Hindlimb muscle (tissue), 1 donor: ENCODE measurements around the gene RAI14. TPM values are rescaled to one million over a fixed set of nuclear protein-coding genes. Genes with fewer than 3 reads are reported as not detected.

Source experiments
- DNase-seq: peaks from one replicate; pipeline ENCODE4 v3.0.0-alpha.2; 2013
- polyA plus RNA-seq: library from polyadenylated mRNA; unstranded; fragments of 120-200 nt; gene quantifications from one replicate; pipeline ENCODE4 v1.2.1, GENCODE V29; 2013; ENCODE audit not compliant: insufficient read length

RAI14 gene
- 15.7 TPM for polyA plus RNA-seq

DNA sequence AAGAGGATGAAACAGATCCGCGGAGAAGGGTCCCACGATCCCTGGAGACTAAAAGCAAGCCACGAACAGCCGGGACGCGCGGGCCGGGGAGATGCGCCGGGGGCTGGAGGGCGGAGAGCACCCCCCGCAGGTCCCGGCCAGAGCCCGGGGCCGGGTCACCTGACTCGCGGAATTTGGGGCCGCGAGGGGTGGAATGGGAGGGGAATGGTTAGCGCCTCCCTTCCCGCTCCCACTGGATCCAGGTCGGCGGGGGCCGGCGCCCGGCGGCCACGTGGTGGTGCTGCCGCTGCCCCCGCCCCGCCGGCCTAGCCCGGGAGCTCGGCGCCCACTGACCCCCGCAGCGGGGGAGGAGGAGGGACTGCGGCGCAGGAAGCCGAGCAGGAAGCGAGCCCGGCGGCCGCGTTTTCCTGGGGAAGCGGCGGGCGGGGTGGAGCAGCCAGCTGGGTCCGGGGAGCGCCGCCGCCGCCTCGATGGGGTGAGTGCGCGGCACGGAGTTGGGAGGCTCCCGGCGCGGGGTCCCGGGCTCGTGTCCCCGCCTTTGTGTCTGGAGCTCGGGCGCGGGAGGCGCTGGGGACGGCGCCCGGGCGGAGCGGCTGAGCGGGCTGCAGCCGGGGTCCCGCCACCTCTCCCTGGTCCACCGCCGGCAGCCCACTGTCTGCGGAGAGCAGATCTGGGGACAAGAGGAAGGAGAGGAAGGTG is at the start of gene RAI14:
Gene RAI14 (plus strand): TSS at position 328 of the 699 bp plus-strand sequence. CDS start 30,592 bp downstream, outside the sequence.
- peak; percentile 89 for DNase-seq

DNA sequence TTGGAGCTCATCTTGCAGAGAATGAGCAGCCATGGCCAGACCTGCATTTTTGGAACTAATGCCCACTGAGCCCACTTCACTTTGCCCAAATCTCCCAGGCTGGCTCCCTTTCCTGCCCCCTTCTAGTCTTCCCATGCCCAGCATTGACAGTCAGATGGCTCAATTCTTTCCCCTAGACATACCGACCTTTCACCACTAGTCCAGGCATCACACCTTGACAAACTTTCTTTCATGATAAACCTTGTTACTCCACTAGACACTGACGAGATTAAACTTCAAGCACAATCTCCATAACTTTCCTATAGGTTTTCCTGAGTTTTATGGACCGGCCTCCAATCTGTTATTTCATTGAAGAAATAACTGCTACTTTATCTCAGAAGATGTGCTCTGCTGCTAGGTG is 47.8 kb upstream of the RAI14 start:
- no peak for DNase-seq

DNA sequence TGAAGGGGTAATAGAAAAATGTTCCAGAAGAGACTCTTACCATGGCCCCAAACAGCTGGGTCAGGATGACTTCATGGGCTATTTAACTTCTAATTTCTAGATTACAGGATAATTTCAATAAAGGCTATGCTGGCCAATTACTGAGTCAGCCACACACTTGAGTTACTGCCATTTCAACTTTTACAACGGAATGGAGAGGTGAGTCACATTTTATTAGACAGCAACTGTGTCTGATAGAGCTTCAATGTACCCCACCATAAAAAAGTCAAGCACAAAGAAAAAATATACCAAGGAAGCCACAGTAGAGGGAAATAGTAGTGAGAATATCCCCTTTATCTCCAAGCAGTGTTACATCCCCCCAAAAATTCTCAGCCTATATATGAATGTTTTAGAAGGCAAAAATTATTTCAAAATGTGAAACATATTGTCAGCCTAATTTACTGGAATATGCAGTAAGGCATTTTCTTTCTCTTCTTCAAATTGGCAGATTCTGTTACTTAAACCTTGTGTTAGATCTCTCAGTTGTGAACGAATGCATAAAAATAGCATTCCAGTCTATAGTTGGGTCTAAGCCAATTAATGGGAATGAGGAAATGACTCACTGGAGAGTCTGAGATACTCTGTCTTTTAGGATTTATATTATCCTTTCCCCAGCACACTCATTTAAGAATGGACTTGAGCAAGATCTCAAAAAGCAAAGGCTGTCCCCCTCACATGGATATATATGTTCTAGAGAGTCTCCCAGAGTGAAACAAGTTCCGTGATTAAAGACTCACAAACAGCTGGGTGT is 47.1 kb upstream of the RAI14 start:
- peak; percentile 42 for DNase-seq

DNA sequence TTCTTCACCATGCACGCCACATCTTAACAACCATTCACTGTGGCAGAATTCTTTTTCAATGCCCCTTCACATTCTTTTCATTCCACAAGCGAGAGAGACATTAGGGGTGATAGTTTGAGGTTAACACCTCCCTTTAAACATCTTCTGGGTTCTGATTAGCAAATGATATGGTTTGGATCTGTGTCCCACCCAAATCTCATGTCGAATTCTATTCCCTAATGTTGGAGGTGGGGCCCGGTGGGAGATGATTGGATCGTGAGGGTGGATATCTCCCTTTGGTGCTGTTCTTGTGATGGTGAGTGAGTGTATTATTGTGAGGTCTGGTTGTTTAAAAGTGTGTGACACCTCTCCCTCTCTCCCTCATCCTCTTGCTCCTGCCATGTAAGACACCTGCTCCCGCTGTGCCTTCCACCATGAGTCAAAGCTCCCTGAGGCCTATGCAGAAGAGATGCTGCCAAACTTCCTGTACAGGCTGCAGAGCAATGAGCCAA is 46.1 kb upstream of the RAI14 start:
- no peak for DNase-seq

DNA sequence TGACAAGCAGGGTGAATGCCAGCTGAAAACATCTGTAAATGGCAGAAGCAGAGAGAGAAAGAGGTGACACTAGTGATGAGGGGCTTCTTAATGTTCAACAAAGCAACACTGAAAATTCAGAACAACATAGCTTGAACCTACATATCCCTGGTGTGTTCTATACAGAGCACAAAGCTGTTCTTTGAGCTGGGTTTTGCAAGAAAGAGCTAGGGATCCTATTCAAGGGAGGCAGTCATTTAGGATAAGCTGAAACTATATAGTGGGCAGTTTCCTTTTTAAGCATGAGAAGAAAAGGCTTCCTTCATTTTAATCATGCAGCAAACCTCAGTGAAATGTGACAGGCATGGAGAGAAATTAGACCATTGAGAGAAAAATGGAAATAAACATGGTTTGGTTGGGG is 45.6 kb upstream of the RAI14 start:
- DNase-seq: no peak

DNA sequence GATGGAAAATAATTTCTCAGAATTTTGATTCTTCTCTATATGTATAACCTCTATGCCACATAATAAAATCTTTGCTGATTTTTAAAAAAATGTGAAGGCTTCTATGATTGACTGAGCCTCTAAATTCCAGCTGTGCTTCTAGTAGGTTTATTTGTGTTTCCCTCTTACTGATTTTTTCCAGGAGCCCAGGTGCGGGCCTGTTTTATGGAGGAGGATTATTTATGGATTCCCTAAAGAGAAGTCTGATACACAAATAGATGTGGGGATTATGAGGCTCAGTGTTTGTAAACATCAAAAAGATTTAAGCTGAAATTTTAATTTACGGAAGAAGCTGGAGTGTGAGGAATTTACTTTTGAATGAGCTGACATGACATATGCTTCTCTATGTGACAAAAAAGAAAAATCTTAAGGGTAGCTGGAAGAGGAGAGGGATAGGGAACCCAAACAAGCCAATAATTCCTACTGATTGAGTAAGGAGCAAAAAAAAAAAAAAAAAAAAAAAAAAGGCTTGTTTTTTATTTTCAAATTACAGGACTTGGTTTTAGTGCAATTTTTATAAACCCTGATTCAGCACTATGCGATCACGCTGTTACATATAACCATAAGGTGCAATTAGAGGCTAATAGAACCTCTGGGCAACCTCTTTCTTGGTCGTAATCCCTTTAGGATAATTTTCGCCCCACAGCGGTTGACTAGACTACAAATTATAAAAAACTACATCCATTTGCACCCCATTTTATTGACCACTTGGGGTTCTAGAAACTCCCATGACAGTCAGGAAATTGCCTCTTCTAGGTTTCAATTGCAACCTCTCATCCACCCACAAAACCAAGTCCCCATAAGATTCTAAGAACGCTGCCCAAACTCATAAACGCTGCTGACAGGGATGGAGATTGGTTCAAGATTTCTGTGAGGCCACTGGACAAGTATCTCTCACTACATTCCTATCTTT is 44.4 kb upstream of the RAI14 start:
- DNase-seq: no peak

DNA sequence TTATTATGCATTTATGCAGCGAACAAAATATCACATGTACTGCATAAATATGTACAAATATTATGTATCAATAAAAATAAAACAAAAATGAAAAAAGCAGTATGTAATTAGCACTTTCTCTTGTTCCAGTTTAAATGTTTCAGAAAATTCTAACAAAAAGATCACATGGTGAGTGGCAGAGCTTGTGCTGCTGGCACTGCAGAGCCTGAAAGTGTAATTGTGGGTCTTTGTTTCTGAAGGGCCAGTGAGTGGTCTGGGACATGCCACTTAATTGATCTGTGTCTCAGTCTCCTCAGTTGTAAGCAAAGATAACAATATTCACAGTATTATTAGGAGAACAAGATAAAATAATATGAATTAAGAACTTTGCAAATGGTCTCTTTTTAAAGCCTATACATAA is 39.5 kb upstream of the RAI14 start:
- DNase-seq: no peak

DNA sequence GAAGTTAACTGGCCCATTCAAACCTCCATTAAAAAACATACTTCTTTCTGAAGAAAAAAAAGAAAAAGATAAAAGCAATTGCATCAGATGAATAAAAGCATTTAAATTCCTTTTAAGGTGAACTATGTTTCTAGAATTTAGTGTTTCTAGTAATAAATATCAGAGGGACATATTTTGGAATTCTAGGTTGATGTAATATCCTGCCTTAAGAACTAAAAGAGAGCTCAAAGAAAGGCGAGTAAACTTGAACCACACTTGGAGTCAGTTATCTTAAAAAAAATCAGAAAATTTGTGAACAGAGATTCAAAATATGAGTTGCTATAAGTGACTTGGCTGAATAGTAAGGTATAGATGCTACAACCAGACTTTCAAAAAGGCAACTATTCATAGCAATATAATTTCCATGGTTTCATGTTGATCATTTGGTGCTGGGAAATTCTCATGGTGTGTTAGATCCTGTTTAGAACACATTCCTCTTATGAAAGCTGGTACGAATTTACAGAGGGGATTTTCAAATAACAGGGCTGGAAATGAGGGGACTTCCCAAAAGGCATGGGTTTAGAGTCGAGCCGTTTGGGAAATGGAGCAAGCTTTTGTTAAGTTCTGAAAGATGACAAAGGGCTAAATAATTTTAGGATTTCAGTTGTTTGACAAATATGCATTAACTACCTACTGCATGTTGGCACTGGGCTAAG is 37.6 kb upstream of the RAI14 start:
- DNase-seq: no peak

DNA sequence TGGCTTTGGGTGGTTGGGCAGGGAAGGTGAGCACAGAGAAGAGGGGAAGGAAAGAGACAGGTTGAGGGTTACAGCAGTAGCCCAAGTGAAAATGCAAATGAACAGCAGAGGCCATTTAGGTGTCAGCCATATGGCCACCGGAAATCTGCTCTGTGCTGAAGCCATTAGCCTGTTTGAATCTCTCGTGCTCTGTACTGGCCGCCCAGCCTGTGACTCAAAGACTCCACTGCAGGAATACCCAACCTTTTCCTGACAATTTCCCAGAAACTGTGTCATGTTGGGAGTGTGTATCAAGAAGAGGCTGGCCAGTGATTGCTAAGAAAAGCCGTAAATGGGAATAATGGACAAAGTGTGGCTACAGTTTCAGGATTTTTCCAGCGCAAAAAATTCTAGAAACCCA is 35.9 kb upstream of the RAI14 start:
- no peak for DNase-seq

DNA sequence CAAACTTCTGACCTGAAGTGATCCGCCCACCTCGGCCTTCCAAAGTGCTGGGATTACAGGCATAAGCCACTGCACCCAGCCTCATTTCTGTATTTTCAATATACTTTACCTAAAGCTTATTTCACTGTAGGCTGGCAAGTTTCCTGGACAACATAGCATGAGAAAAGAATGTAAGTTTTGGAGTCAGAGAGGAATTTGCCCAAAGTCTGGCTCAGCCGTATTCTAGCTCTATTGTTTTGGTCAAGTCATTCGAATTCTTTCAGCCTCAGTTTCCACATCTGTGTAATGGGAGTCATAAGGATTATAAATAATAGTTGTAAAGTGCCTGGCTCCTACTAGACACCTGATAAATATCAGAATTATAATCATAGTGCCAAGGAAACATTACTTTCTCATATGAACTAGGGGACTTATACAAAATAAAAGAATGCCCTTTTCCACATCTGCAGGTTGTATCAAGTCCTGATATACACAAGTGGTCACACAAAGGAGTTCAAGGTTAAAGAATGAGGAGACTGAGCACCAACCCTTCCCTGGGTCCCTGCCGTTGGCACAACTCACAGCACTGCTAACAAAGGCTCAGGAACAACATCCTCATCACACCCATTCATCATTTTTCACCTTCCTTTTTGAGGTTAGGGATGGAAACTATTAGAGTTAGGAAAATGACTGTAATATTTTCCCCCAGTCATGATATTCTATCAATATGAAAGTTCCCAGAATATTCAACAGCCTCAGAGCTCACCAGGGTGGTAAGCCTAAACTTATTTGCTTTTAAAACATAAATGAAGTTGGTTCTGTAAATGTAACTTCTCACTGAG is 34.6 kb upstream of the RAI14 start:
- DNase-seq: peak; percentile 55

DNA sequence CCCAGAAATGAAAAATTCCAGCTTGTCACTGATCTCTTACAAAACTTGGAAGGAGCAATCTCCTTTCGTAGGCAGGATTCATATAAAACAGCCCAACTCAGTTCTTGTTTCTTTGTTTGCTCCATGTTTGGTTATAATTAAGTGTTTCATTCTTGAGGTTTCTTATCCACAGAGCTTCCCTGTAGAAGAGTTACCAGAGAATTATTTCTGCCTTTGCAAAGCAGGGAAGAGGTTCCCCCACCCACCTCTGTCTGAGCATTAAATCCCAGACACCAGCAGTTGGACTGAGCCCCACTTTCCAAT is 34.1 kb upstream of the RAI14 start:
- DNase-seq: no peak

DNA sequence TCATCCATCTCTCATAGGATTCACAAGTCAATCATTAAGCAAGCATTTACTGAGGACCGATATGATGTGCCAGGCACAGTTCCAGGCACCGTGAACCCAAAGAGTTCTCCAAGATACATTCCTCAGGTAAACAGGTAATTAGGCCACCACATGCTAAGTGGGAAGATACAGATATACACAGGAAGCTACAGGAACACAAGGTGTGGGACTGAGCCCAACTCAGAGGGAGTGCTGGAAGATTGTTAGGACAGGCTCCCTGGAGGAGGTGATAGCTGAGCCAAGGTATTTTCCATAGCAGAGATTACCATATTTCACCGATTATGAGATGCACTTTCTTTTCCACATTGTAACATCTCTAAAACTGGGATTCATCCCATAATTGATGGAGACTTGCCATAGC is 31.4 kb upstream of the RAI14 start:
- no peak for DNase-seq

DNA sequence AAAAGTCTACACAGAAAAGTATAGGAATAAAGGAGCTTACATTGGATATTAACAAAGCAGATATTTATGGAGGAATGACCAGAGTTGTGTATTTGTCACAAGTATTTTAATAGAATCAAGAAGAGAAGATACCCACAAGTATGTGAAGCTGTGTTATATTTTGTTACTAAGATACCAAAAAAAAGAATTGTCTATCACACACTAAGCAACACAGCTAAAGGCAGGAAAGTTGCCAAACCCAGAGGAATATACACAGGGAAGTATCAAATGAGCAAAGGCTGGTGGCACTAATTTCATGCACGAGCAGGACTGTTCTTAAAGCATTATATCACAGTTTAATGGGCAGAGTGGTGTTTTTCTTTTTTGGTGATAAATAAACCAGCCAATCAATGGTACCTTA is 30.9 kb upstream of the RAI14 start:
- DNase-seq: no peak

DNA sequence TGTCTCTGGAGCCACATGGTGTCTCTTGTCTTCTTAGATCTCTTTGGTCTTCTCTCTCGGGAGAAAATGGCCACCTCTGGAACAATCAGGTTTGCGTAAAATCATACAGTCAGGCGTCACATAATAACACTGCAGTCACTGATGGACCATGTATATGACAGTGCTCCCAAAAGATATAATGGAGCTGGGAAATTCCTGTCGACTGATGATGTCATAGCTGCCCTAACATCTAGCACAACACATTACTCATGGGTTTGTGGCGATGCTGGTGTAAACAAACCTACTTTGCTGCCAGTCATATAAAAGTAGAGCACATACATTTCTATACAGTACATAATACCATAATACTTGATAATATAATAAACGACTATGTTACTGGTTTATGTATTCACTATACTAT is 30.1 kb upstream of the RAI14 start:
- DNase-seq: no peak

DNA sequence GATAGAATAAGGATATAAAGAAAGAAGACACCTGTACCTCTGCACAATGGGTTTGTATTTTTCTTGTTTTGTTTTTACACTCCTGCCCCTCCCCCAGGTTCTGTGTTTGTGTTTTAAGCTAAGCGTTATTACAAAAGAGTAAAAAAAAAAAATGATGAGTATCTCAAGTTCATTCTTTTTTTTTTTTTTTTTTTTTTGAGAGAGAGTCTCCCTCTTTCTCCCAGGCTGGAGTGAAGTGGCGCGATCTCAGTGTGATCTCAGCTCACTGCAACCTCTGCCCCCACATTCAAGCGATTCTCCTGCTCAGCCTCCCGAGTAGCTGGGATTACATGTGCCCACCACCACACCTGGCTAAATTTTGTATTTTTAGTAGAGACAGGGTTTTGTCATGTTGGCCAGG is 29.4 kb upstream of the RAI14 start:
- no peak for DNase-seq

DNA sequence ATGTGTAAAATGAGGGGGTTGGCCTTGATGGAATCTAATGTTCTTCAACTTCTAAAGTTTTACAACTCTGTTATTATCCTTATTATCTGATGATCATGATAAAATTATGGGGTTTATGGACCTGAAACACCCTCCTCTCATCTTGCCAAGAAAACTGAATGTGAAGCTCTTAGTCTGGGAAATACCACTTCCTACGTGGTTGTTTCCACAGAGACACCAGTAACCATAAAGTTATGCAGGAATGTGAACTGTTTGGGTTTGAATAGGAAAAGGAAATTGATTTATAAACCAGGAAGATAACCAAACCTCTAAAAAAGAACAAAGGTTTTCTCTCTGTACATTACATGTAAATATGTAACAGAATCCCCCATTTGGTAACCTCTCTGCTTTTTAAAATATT is 28.3 kb upstream of the RAI14 start:
- DNase-seq: no peak

DNA sequence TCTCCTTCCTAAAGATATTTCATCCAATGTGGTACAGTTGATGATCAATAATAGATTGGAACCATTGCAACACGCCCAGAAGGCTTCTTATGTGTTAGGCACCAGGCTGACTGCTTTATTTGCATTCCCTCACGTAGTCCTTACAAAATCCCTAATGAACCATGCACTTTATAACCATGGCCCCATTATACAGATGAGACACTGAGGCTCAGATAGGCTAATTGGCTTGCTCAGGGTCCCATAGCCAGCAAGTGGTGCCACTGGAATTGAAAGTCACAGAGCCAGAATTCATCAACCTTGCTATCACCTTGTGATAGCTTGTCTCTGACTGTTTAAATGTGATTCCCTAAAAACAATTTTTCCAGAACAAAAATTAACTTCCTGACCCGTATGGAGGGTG is 27.8 kb upstream of the RAI14 start:
- DNase-seq: no peak

DNA sequence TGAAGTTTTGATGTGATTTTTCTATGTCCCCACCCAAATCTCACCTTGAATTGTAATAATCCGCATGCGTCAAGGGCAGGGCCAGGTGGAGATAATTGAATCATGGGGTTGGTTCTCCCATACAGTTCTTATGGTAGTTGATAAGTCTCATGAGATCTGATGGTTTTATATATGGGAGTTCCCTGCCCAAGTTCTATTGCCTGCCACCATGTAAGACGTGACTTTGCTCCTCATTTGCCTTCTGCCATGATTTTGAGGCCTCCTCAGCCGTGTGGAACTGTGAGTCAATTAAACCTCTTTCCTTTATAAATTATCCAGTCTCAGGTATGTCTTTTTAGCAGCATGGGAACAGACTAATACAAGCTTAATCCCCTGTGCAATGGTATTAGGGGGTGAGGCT is 25.5 kb upstream of the RAI14 start:
- no peak for DNase-seq

DNA sequence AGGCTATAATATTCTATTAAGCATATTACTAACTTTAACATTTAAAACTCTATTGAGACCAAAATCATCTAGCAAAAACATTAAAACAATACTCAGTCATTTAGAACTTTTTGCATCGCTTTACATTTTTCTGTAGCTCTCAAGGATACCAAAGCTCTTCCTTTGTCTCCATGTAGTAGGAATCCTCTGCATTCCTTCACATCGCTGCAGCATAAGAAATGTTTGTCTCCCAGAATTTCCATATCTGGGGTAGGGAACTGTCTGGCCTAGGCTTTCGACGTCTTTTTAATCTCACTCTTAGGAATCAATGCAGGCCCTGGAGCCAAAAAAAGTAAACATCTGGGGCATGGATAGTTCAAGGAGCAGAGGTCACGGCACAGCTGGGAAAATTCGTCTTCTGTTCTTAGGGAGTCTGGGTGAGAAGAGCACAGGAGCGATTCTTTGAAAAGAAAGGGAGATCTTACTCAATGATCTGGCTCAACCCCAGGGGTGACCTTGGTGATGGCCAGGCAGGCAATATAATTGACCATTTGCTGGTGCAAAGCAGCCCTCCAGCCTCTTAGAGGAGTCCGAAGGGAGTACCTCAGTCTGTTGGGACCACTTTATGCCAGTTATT is 23.2 kb upstream of the RAI14 start:
- no peak for DNase-seq

DNA sequence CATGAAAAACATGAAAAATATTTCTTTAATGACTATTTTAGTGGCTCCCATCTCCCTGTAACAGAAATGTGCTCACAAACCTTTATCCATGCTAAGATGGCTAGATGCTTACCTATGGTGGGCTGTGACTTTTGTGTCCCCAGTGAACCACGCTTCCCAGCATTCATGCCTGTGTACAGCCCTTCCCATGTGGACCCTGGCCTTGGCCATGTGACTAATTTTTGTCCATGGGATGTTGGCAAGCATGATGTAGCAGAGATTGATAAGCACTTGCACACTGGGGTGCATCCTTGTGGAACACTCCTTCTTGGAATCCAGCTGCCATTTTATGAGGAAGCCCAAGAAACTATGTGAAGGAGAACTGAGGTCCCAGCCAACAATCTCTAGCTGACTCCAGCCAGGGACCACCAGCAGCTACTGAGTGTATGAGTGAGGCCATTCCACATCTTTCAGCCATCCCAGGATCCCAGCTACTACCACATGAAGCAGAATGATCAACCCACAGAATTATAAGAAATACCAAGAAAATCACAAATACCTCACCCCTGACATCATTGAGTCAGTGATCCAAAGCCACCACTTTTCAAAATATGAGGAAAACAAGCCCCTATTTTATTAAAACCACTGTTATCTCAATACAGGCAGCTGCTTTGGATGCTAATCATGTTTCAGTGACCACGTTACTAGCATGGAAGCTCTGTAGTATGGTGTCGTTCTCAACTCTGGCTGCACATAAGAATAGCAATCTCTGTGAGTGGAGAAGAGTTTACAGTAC is 16.1 kb upstream of the RAI14 start:
- no peak for DNase-seq
